Ascending aorta (tissue), 2 donors: Measurements from ENCODE around the gene TAPT1. TPM values are rescaled to one million over a fixed set of nuclear protein-coding genes. Genes with fewer than 3 reads are reported as not detected.

Experiments
- DNase-seq, 2 donors: peaks; one replicate each; pipeline ENCODE4 v3.0.0-alpha.2; 2019; ENCODE audit warnings: low spot score in 2 of 2
- H3K27ac ChIP-seq, 2 donors: fragments of 200-600 bp; sonication (generic); one replicate each; pipeline ENCODE4 v1.5.1; 2016 to 2017; ENCODE audit warnings: mild to moderate bottlenecking in 1 of 2
- H3K27me3 ChIP-seq: fragments of 200-600 bp; sonication (generic); one replicate; pipeline ENCODE4 v1.5.1; 2017
- H3K36me3 ChIP-seq, 2 donors: fragments of 200-600 bp; sonication (generic); one replicate each; pipeline ENCODE4 v1.5.1; 2016
- H3K4me1 ChIP-seq, 2 donors: fragments of 200-600 bp; sonication (generic); one replicate each; pipeline ENCODE4 v1.5.1; 2016 to 2017; ENCODE audit warnings: mild to moderate bottlenecking in 1 of 2
- H3K4me3 ChIP-seq, 2 donors: fragments of 200-600 bp; sonication (generic); one replicate each; pipeline ENCODE4 v1.5.1; 2016 to 2017; ENCODE audit warnings: mild to moderate bottlenecking in 1 of 2
- H3K9me3 ChIP-seq, 2 donors: fragments of 200-600 bp; sonication (generic); one replicate each; pipeline ENCODE4 v1.5.1; 2016
- CTCF ChIP-seq, 3 experiments: fragments of 200-600 bp in 2 of 3; fragments of 450-650 bp in 1 of 3; sonication (generic) in 2 of 3; IDR thresholded peaks; one replicate each; pipeline ENCODE4 v1.5.1; 2016 to 2019; ENCODE audit warnings: antibody characterized with exemption in 3 of 3, mild to moderate bottlenecking in 1 of 3, moderate library complexity in 1 of 3
- intact Hi-C: fragments of 100-400 bp; cut with DNase I; formaldehyde crosslinking; loops from one replicate; pipeline ENCODE4 v1.15.1; 2023
- total RNA-seq: library from RNA; depleted of rRNA; stranded (reverse); fragments of >200 nt; gene quantifications from one replicate; pipeline ENCODE4 v1.1.0, GENCODE V29; 2016

The TAPT1 gene
- total RNA-seq, 1 donor from 2014 or later = 10.7 TPM

GRCh38 chr4:16206848-16207247 is 19.4 kb downstream of the TAPT1 start:
- TF ChIP-seq CTCF (IDR thresholded peaks at IDR 0.05) = no peak
- DNase-seq = no peak
- H3K27me3 ChIP-seq = no peaks in the 10 kb centered on the region
- no peak overlapping the region for H3K4me3 ChIP-seq
- H3K4me1 ChIP-seq = peaks cover 0 to 8% of the 10 kb centered on the region in 2 donors
- H3K36me3 ChIP-seq = peaks cover 3 to 12% of the 10 kb centered on the region in 2 donors
- H3K27ac ChIP-seq = no peak overlapping the region
- H3K9me3 ChIP-seq = no peaks in the 10 kb centered on the region
- intact Hi-C loops = no loop called here

- Histone ChIP-seq H3K4me1 (peaks cover 0 to 8% of the 10 kb centered on the region in 2 donors), H3K4me3 (no peak overlapping the region), H3K36me3 (peaks cover 7 to 14% of the 10 kb centered on the region in 2 donors), H3K27me3 (no peaks in the 10 kb centered on the region), H3K27ac (no peak overlapping the region), H3K9me3 (no peaks in the 10 kb centered on the region)
- no peak for TF ChIP-seq CTCF (IDR thresholded peaks at IDR 0.05)
- no peak for DNase-seq
- intact Hi-C loops = no loop called here
Measured at GRCh38 chr4:16206301-16206700, 20.0 kb downstream of the TAPT1 start.

GRCh38 chr4:16205298-16206164 is 20.7 kb downstream of the TAPT1 start:
- peak; percentile 4 to 50 (median 48) for TF ChIP-seq CTCF (IDR thresholded peaks at IDR 0.05)
- peaks cover 0 to 8% of the 10 kb centered on the region in 2 donors for H3K4me1 ChIP-seq
- no peak overlapping the region for H3K27ac ChIP-seq
- no peak overlapping the region for H3K4me3 ChIP-seq
- H3K36me3 ChIP-seq = peaks cover 7 to 14% of the 10 kb centered on the region in 2 donors
- DNase-seq = no peak
- H3K9me3 ChIP-seq = no peaks in the 10 kb centered on the region
- no peaks in the 10 kb centered on the region for H3K27me3 ChIP-seq
- intact Hi-C loops = no loop called here

- no peaks in the 10 kb centered on the region for H3K27me3 ChIP-seq
- no peak overlapping the region for H3K27ac ChIP-seq
- no peak overlapping the region for H3K4me3 ChIP-seq
- no peak for DNase-seq
- peaks cover 6 to 7% of the 10 kb centered on the region in 2 donors for H3K36me3 ChIP-seq
- TF ChIP-seq CTCF (IDR thresholded peaks at IDR 0.05) = no peak
- no peaks in the 10 kb centered on the region for H3K9me3 ChIP-seq
- peaks cover 0 to 9% of the 10 kb centered on the region in 2 donors for H3K4me1 ChIP-seq
- intact Hi-C loops = no loop called here
Measured at GRCh38 chr4:16204505-16204904, 21.8 kb downstream of the TAPT1 start.

GRCh38 chr4:16203083-16203482 is 23.2 kb downstream of the TAPT1 start:
- Histone ChIP-seq H3K9me3 (no peaks in the 10 kb centered on the region), H3K27me3 (no peaks in the 10 kb centered on the region), H3K27ac (no peak overlapping the region), H3K36me3 (peaks cover 3 to 7% of the 10 kb centered on the region in 2 donors), H3K4me1 (peaks cover 0 to 17% of the 10 kb centered on the region in 2 donors), H3K4me3 (no peak overlapping the region)
- intact Hi-C loops = no loop called here
- TF ChIP-seq CTCF (IDR thresholded peaks at IDR 0.05) = no peak
- DNase-seq = no peak
